Measurements from ENCODE around the gene JMY. TPM values are rescaled to one million over a fixed set of nuclear protein-coding genes. Genes with fewer than 3 reads are reported as not detected.

Gene JMY
- total and polyA plus RNA-seq, 2 donors from 2014 or later = 3.8 to 17.5 TPM

DNA sequence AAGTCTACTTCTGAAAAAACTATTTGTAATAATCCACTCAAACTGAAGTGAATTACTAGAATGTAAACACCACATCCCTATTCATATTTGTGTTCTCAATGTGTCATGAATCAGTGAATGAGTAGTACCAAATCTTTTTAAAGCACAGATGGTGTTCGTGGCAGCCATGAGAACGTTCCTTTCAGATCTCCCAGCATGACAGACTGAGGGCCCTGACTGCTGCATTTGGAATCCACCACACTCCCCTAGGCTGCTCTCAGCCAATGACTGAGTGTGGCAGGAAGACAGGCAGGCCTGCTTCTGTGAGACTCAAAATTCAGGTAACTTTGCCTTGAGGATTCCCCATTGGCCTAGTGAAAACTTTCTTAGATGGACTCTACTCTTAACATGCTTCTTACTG lies 10.9 kb upstream of the JMY start:
- Histone ChIP-seq H3K27me3 (ENCODE audit: control insufficient read depth, insufficient read depth, low read length) (no peaks in the 10 kb centered on the region), H3K9ac (ENCODE audit: low read length in 3 of 3) (no peak overlapping the region), H3K36me3 (ENCODE audit: control insufficient read depth in 2 of 3, insufficient read depth in 3 of 3, low read length in 3 of 3) (no peaks in the 10 kb centered on the region), H3K27ac (ENCODE audit: low read depth in 2 of 2, low read length in 2 of 2) (no peak overlapping the region), H3K4me3 (ENCODE audit: low read length in 3 of 3) (no peak overlapping the region), H3K4me1 (ENCODE audit: control insufficient read depth in 2 of 3, insufficient read depth in 2 of 3, low read depth in 1 of 3, low read length in 3 of 3) (no peaks in the 10 kb centered on the region), H3K9me3 (ENCODE audit: control insufficient read depth in 2 of 3, insufficient read depth in 1 of 3, low read length in 3 of 3) (no peaks in the 10 kb centered on the region)
- DNase-seq = no peak
- intact Hi-C loops (cut with DNase I) = no loop called here
- no peak for FAIRE-seq
- TF ChIP-seq CTCF (IDR thresholded peaks at IDR 0.05; ENCODE audit: borderline replicate concordance, extremely low read depth, insufficient read depth) = no peak

DNA sequence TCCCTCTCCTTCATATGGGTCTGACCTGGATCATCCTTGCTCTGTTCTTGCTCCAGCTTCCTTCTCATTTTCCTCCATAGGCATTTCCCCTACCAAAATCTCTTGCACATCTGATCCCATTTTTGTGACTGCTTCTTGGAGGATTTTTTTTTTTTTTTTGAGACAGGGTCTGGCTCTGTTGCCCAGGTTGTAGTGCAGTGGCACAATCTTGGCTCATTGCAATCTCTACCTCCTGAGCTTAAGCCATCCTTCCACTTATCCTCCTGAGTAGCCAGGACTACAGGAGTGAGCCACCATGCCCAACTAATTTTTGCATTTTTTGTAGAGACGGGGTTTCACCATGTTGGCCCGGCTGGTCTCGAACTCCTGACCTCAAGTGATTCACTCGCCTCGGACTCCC lies 10.5 kb upstream of the JMY start:
- Histone ChIP-seq H3K4me3 (ENCODE audit: low read length in 3 of 3) (no peak overlapping the region), H3K9me3 (ENCODE audit: control insufficient read depth in 2 of 3, insufficient read depth in 1 of 3, low read length in 3 of 3) (no peaks in the 10 kb centered on the region), H3K27me3 (ENCODE audit: control insufficient read depth, insufficient read depth, low read length) (no peaks in the 10 kb centered on the region), H3K27ac (ENCODE audit: low read depth in 2 of 2, low read length in 2 of 2) (no peak overlapping the region), H3K9ac (ENCODE audit: low read length in 3 of 3) (no peak overlapping the region), H3K4me1 (ENCODE audit: control insufficient read depth in 2 of 3, insufficient read depth in 2 of 3, low read depth in 1 of 3, low read length in 3 of 3) (no peaks in the 10 kb centered on the region), H3K36me3 (ENCODE audit: control insufficient read depth in 2 of 3, insufficient read depth in 3 of 3, low read length in 3 of 3) (no peaks in the 10 kb centered on the region)
- no peak for FAIRE-seq
- intact Hi-C loops (cut with DNase I) = no loop called here
- TF ChIP-seq CTCF (IDR thresholded peaks at IDR 0.05; ENCODE audit: borderline replicate concordance, extremely low read depth, insufficient read depth) = no peak
- DNase-seq = no peak

DNA sequence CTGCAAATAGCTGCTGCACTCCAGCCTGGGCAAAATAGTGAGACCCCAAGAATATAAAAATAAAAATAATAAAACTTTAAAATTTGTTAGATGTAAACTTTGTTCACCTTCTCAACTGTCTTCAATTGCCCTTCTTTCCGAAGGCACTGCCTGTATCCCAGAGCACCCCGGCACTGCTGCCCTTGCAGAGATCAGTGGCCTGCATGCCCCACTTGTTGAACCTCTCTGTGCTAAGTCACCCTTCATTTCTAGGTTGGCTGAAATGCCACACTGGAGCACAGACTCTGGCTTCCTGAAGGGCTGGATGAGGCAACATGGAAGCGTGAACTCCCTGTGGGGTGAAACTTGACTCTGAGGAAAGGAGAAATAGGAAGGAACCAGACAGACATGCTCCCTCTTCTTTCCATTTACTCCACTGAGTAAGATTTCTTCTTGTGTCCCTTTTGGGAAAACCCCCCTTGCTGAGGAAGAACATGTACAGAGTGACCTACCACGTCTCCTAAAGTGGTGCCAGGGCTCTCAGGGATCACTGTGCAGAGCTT lies 8.4 kb upstream of the JMY start:
- no peak for DNase-seq
- H3K9me3 ChIP-seq (ENCODE audit: control insufficient read depth in 2 of 3, insufficient read depth in 1 of 3, low read length in 3 of 3) = no peaks in the 10 kb centered on the region
- no peak overlapping the region for H3K27ac ChIP-seq (ENCODE audit: low read depth in 2 of 2, low read length in 2 of 2)
- H3K27me3 ChIP-seq (ENCODE audit: control insufficient read depth, insufficient read depth, low read length) = no peaks in the 10 kb centered on the region
- intact Hi-C loops (cut with DNase I) = no loop called here
- no peak for FAIRE-seq
- TF ChIP-seq CTCF (IDR thresholded peaks at IDR 0.05; ENCODE audit: borderline replicate concordance, extremely low read depth, insufficient read depth) = no peak
- no peak overlapping the region for H3K4me3 ChIP-seq (ENCODE audit: low read length in 3 of 3)
- H3K36me3 ChIP-seq (ENCODE audit: control insufficient read depth in 2 of 3, insufficient read depth in 3 of 3, low read length in 3 of 3) = no peaks in the 10 kb centered on the region
- no peak overlapping the region for H3K9ac ChIP-seq (ENCODE audit: low read length in 3 of 3)
- no peaks in the 10 kb centered on the region for H3K4me1 ChIP-seq (ENCODE audit: control insufficient read depth in 2 of 3, insufficient read depth in 2 of 3, low read depth in 1 of 3, low read length in 3 of 3)

All from kidney (tissue), 14 donors.